GM11168 (cell line): ENCODE results near the gene MAMDC2.
"Not testable (repeated sequence)": the region's sequence is repeated elsewhere in the genome, so short reads cannot be mapped to it uniquely, and the experiment has no call there.

Source experiments
- in situ Hi-C: fragments of 300-500 bp; cut with MboI; formaldehyde crosslinking; loops from one replicate; pipeline ENCODE4 v1.12.0; 2022; ENCODE audit warnings: low sequenced_read_pairs; ENCODE audit not compliant: unreplicated experiment

The MAMDC2 gene

DNA sequence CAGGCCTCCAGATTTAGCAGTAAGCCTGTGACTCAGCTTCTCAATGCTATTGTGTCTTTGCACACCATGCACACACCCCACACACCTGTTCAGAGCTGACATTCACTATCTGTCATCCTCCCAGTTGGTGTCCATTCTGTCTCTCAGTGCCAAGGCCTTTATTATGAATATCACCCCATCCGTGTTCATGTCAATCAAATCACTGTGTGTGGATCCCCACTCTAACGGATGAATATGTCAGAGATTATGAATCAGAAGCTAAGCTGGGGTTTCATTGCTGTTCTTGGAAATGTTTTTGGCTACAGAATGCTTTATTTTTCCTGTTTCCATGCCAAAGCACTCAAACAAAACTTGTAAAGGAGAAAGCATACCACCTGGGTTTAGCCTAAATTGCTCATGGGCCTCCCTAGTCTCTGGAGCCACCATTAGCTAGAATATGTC is 9.4 kb upstream of the MAMDC2 start:
- in situ Hi-C loops, result no loop called here

DNA sequence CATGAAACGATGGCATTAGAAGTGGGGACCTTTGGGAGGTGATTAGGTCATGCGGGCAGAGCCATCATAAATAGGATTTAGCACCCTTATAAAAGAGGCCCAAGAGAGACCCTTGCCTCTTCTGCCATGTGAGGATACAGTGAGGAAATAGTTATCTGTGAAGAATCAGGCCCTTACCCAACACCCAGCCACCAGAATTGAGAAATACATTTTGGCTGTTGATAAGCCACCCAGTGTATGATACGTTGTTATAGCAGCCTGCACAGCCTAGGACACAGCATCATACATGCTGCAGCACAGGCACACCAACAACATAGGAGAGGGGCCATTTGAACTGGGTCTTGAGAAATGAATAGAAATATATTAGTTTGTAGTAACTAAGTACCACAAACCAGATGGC is 8.0 kb upstream of the MAMDC2 start:
- in situ Hi-C loops, result no loop called here

DNA sequence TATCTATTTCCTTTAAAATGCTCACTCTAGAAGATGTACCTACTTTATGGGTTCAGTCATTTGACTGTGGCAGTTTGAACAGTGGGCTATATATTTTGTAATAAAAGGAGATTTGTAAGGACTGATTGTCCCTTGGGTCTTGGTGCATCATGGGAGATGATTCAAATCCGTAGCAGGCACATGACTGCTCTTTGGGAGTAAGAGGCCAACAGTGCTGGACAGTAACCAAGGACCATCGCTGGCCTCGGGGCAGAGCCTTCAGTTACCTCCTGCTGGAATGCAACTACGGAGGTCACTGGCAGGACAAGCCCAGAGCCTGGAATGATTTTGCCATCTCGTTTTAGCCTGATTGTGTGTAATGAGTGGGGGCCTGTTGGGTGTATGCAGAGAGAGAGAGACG is 7.0 kb upstream of the MAMDC2 start:
- in situ Hi-C loops, result no loop called here

DNA sequence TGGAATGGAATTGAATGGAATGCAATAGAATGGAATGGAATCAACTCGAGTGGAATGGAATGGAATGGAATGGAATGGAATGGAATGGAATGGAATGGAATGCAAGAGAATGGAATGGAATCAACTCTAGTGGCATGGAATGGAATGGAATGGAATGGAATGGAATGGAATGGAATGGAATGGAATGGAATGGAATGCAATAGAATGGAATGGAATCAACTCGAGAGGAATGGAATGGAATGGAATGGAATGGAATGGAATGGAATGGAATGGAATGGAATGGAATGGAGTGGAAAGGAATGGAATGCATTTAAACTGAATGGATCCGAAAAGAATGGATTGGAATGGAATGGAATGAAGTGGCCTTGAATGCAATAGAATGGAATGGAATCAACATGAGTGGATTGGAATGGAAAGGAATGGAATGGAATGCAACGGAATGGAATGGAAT is 5.5 kb upstream of the MAMDC2 start:
- in situ Hi-C loops, result not testable (repeated sequence)

DNA sequence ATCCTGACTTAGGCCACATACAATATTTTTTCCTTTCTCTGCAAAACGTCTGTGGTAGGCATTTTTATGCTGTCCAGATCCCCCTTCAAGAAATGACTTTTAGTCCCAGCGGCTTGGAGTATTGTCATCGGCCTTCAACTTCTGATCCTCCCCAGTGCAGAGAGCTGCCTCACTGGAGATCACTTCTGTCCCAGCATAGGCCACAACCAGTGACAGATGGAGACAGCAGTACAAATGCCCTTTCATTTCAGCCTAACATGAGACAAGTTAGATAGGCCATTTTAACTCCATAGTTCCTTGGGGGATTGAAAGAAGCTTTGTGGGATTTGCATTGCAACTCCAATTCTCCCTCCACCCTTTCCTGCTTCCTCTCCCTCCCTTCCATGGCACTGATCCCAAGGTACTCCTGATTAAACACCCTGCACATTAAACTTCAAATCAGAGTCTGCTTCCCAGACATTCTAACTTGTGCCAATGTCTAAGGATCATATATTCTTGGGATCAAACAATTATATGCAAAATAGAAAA is 3.2 kb upstream of the MAMDC2 start:
- in situ Hi-C loops, result no loop called here

DNA sequence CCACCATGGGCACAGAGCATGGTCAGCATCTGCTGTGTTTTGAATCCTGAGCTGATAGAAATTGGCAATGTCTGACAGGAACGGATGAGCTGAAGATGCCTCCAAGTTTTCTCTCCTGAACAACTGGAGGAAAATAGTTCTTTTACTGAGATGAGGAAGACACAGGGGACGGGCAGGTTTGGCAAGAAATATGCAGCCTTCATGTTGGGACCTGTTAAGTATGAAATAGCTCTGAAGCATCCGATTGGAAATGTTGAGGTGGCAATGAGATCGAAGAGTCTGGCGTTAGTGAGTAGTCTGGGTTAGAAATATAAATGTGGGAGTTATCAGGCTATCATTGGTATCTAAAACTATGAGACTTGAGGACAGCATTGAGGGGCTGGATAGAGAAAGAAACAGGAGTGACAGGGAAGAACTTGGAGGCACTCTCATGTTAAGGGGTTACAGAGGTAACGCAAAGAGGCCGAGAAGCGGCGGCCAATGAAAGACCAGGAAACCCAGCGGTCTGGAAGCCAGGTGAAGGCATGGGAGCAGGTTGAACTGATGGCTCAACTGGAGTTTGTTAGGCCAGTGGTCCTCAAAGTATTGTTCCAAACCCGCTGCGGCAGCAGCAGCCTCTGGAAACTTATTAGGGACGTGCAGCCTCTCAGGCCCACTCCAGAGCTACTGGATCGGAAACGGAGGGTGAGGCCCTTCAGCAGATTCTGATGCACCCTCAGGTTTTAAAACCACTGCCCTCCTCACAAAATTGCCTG is 1.0 kb upstream of the MAMDC2 start:
- in situ Hi-C loops, result no loop called here

DNA sequence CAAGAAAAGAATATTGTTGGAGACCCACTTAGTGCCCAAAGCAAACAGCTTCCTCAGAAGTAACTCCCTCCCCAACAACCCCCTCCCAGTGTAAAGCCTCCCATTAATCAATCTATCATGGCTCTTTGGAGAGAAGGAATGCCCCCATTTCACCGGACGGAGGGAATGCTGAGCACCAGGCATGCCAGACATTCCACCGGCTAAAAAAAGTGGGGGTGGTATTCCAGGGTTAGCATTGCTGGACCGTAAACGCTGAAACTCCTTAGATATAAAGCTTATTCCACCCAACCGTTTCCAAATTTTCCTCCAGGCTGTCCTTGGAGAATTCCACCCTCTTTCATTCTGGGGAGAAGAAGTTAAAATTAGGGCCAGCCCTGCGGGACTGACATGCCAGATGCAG is 363 bp upstream of the MAMDC2 start:
- in situ Hi-C loops, result no loop called here

DNA sequence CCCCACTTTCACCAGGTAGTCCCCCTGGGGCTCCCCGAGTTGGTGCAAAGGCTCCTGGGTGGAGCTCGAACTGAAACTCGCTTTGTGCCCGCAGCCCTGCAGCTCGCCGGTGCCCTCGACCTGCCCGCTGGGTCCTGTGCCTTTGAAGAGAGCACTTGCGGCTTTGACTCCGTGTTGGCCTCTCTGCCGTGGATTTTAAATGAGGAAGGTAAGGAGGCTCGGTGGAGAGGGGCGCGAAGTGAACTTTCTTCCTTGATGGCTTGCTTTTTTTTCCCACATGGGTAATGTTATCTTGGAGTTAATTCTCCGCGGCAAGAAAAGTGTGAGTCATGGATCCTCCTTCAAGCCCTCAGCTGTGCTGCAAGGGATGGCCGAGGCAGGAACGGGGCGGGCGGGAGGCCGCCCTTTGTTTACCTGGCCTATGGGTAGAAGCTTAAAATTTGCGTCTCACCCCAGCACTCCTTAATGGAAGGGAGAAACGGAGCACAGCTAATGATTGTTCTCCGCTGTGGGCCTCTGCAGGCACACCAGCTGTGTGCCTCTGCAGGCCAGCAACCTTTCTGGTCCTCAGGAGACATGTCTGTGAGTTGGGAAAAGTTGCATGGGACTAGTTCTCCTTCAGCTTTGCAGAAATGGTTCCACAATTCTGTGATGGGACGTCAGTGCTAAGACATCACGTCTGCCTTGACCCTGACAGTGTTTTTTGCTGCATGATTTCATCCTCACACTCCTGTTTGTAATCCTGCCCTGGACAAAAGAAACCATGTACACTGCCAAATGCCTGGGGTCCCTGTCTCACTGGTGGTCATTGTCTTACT is 1.1 kb downstream of the MAMDC2 start:
- in situ Hi-C loops, result no loop called here

DNA sequence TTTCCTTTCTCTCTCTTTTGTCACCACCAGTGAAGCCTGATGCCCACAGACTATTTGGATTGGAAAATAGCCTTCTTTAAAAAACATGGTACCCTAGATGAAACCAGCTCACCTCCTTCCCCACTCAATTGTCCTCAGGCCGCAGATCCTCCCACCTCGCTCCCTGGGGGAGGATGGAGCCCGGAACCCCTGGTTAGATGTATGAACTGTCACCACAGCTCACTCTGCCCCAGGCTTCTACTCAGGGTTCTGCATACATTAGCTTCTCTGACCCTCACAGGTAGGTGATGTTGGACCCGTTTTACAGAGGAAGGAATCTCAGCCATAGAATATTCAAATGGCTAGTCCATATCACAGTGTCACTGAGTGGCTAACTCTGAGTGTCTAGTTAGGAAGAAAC is 1.8 kb downstream of the MAMDC2 start:
- in situ Hi-C loops, result no loop called here

DNA sequence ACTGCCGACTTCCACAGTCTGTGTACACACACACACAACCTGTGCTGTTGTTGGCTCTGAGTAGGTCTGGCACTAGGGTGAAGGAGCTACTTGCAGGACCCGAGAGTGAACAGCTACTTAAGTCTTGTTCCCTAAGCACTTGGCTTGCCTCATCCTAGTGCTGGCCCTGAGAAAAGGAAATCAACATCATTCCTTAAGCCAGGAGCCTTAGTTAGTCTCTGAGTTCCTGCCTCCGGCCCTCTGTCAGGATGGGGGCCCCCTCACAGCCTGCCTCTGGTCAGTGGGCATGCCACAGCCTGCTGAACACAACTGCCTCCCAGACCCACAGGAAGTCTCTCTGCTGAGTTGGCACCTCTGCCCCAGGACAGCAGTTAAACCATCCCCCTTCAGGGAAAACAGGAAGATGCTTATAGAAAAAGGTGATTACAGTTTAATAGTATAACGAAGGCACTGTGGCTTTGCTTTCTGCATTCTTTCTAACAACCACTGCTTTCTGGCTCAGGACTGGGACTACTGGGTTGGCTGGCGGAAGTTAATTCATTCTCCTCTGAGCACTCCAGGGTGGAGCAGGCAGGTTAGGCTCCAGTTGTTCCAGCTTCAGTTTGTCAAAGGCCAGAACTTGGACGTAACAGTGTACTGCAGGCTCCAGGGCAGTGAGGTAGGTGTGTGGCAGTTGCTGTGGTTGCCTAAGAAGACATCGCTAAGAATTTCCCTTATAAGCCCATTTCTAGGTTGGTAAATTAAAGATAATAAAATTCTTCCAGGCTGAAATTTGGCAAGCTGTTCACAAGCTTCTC is 2.8 kb downstream of the MAMDC2 start:
- in situ Hi-C loops, result no loop called here

DNA sequence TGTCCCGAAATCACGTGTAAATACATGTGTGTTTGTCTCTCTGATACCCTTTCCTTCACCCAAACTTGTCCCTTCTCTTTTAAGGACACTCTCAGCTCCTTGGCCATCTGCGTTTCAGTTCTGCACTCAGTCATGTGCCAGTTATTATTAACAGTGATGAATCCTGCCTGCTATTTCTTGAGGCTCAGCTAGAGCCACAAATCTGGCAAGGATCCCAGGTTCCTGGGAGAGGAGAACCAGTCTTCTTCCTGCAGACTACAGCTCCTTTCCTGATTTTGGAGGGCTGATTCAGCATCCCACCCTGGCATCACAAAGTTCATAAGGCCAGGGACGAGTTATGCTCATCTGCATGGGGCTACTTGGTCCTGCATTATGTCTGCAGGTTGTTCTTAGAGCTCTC is 5.6 kb downstream of the MAMDC2 start:
- in situ Hi-C loops, result no loop called here

DNA sequence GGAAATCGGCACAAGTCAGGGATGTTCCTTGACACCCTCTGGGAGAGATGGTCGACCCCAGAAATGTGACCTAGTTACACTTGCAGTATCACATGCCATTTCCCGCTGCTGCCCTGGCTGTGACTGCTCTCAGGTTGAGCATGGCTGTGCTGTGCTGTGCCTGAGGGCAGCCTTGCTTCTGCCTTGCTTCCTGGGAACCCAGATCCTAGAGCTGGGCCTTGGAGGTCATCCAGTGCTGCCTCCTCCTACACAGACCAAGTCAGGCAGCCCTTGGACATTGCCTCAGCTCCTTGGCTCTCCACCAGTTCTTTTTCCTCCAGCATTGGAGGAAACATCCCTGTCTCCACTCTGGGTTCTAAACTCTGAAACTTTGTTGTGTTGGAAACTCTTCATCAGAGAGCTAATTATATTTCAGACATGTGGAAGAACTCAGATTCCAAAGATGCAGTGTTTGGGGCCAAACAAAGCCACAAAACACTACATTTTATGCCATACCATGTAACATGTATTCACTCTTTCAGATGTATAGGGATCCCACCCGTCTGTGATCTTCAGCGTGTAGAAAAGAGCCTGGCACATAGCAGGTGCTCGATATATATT is 6.1 kb downstream of the MAMDC2 start:
- in situ Hi-C loops, result no loop called here

DNA sequence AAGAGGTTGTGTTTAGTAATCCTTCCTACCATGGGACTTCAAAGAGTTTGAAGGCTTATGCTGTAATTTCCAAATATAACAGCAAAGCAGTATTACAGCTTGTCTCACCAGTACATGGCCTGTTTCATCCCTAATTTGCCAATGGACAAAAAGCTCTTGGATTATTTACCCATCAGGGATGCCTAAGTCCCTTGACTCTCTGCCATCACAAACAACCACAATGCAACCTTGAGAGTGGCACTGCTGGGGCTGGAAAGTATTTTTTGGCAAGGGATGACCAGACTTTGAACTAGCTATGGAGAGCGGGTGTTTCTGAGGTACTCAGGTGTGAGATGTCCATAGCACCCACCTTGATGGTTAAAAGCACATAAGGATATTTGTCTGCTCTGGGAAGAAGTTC is 9.1 kb downstream of the MAMDC2 start:
- in situ Hi-C loops, result no loop called here

DNA sequence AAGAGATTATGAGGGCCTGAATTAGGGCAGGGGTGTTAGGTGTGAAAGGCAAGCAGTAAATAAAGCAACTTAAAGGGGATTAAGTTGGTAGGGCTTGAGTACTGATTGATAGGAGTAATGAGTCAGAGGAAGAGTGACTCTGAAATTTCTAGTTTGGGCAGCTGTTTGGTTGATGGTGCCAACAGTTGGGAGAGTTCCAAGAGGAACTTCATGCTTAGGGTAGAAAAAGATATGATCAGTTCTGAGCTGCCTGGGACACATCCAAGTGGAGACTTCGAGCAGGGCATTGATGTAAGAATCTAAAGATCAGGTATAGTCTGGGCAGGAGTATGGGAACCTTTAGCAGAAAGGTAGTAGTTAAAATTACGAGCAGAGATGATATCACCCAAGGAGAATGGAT is 10.2 kb downstream of the MAMDC2 start:
- in situ Hi-C loops, result no loop called here

DNA sequence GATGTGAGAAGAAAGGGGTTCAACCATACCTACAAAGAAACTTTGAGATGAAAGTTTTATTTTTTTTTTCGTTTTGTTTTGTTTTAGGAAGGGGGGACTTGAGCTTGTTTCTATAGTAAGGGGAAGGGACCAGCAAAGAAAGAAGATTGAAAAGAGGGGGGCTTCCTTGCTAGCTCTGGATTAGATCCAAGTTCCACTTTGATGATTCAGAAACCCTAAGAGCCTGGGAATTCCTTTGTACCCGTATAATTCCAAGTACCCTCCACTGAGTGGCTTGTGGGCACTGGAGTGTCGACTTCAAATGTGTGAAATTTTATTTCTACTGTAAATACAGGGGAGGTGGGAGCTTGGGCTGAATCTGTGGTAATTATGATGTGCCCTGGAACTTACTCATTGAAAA is 10.9 kb downstream of the MAMDC2 start:
- in situ Hi-C loops, result no loop called here

DNA sequence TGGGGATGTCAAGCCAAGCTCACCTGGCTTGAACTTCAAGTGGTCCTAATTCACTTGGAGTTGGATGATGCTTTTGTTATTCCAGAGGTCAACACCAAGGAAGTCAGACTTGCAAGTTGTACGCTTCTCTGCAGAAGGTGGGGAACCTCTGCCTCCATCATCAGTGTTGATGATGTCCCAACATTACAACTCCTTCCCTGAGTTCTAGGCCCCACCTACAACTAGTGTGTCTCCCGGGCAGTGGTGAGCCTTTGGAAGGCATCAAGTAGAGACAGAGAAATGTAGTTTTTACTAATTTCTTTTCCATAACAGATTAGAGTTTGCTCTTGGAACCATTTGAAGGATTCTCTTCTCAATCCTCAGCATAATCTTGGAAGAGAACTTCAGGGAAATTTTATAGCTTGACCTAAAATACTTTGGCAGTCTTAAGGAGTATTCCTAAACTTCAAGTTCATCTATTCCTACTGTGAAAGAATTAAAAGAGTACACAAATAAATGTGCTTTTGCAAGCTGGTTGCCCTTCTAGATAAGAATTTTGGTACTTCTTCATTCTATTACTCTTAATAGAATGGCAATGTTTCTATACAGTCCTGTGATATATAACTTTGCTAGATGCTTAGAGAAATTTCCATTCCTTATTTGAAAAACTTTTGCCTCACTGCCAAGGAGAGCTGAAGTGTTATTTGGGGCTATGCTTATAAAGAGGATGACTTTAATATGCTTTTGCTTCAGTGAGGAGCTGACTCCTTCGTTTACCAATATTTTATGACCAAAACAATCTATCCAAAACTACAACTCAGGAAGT is 12.0 kb downstream of the MAMDC2 start:
- in situ Hi-C loops, result no loop called here

DNA sequence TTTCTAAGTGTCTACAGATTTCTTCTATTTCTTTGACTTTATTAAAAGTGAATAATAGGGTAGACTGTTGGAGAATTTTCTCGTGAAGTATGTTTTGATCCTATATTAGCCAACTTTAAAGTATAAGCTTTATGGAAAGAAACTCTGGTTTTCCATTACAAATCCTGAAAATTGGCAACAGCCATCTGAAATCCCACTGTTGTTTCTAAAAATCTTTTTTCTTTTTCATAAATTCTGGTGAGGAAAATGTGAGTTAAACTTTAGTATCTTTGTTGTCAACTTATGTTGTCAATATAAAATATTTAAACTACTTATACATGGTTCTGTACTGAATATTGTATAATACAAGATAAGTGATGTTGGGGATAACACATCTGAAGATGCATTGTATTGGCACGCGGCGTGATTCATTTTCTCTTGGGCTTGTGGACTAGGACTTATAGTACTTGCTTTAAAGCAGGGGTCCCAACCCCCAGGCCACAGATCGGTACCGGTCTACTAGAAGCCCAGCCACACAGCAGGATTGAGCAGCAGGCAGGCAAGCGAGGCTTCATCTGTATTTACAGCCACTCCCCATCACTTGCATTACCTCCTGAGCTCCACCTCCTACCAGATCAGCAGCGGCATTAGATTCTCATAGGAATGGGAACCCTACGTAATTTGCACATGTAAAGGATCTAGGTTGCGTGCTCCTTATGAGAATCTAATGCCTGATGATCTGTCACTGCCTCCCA is 12.7 kb downstream of the MAMDC2 start:
- in situ Hi-C loops, result no loop called here

DNA sequence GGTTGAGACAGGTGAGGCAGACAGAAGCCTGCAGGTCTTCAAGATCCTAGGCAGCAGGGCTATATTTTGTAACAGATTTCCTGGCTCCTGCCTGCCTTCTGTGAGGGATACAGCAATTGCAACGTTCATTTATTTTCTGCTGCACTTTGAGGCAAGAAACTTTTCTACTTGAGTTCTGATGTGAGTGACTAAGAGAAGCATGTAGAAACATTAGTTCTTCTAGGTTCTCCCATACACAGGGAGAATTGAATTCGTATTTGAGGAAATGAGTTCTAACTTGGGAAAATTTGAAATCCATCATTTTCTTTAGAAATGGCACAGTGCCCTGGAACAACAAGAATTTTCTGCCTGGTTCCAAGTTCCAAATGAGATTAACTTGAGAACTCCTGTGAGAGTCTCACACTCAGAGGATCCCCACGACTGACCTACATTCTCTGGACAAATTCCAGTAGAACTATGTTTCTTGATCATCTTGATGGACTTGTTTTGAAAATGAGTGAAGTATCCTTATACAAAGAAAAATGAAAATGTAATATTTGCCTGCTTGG is 15.0 kb downstream of the MAMDC2 start:
- in situ Hi-C loops, result no loop called here
